Mesothelial cell of epicardium (in vitro differentiated cells): ENCODE results near the gene BTBD16. TPM values are rescaled to one million over a fixed set of nuclear protein-coding genes. Genes with fewer than 3 reads are reported as not detected.

ENCODE experiments used
- DNase-seq, 2 experiments: peaks; one replicate each; pipeline ENCODE4 v3.0.0; 2021; ENCODE audit warnings: low spot score in 2 of 2; ENCODE audit not compliant: unreplicated experiment in 2 of 2
- H3K27ac Mint-ChIP-seq: 2 replicates; pipeline ENCODE4 v1.8.0; 2021; ENCODE audit warnings: mixed read lengths
- H3K27me3 Mint-ChIP-seq: 2 replicates; pipeline ENCODE4 v1.8.0; 2021; ENCODE audit warnings: low read depth, mixed read lengths
- H3K36me3 Mint-ChIP-seq: 2 replicates; pipeline ENCODE4 v1.8.0; 2021; ENCODE audit warnings: mixed read lengths
- H3K4me1 Mint-ChIP-seq: 2 replicates; pipeline ENCODE4 v1.8.0; 2021; ENCODE audit warnings: mixed read lengths
- H3K4me3 Mint-ChIP-seq: 2 replicates; pipeline ENCODE4 v1.8.0; 2021; ENCODE audit warnings: mild to moderate bottlenecking, moderate library complexity, mixed read lengths
- H3K9me3 Mint-ChIP-seq: 2 replicates; pipeline ENCODE4 v1.8.0; 2021; ENCODE audit warnings: mixed read lengths
- CTCF ChIP-seq: fragments of 200-600 bp; sonication (generic); IDR thresholded peaks from one replicate; pipeline ENCODE4 v1.5.0; 2021; ENCODE audit warnings: antibody characterized with exemption; ENCODE audit not compliant: unreplicated experiment
- total RNA-seq: library from RNA; stranded (reverse); gene quantifications from 3 replicates; pipeline ENCODE4 v1.2.1, GENCODE V29; 2021

Gene BTBD16
- total RNA-seq, 1 donor from 2014 or later = not detected

GRCh38 chr10:122379537-122379936 is 108.4 kb downstream of the BTBD16 start:
- TF ChIP-seq CTCF = no peak
- H3K27me3 Mint-ChIP-seq = no peaks in the 10 kb centered on the region
- peaks cover 17% of the 10 kb centered on the region for H3K36me3 Mint-ChIP-seq
- no peak overlapping the region for H3K27ac Mint-ChIP-seq
- peaks cover 4% of the 10 kb centered on the region for H3K9me3 Mint-ChIP-seq
- H3K4me3 Mint-ChIP-seq = no peak overlapping the region
- no peak for DNase-seq
- peaks cover 14% of the 10 kb centered on the region for H3K4me1 Mint-ChIP-seq

- no peak overlapping the region for H3K4me3 Mint-ChIP-seq
- H3K9me3 Mint-ChIP-seq = peaks cover 4% of the 10 kb centered on the region
- no peak for DNase-seq
- no peak for TF ChIP-seq CTCF
- peaks cover 17% of the 10 kb centered on the region for H3K36me3 Mint-ChIP-seq
- H3K27ac Mint-ChIP-seq = no peak overlapping the region
- H3K4me1 Mint-ChIP-seq = peaks cover 11% of the 10 kb centered on the region
- no peaks in the 10 kb centered on the region for H3K27me3 Mint-ChIP-seq
Observed at GRCh38 chr10:122380703-122381102, 109.6 kb downstream of the BTBD16 start.

GRCh38 chr10:122381680-122382079 is 110.6 kb downstream of the BTBD16 start:
- no peak for TF ChIP-seq CTCF
- peaks cover 17% of the 10 kb centered on the region for H3K36me3 Mint-ChIP-seq
- peaks cover 6% of the 10 kb centered on the region for H3K4me1 Mint-ChIP-seq
- no peak overlapping the region for H3K27ac Mint-ChIP-seq
- no peak overlapping the region for H3K4me3 Mint-ChIP-seq
- H3K27me3 Mint-ChIP-seq = no peaks in the 10 kb centered on the region
- H3K9me3 Mint-ChIP-seq = peaks cover 9% of the 10 kb centered on the region
- DNase-seq = no peak

GRCh38 chr10:122386514-122386913 is 115.4 kb downstream of the BTBD16 start:
- Mint-ChIP-seq H3K4me3 (no peak overlapping the region), H3K36me3 (peaks cover 32% of the 10 kb centered on the region), H3K27me3 (no peaks in the 10 kb centered on the region), H3K4me1 (no peaks in the 10 kb centered on the region), H3K9me3 (peaks cover 26% of the 10 kb centered on the region), H3K27ac (no peak overlapping the region)
- DNase-seq = no peak
- TF ChIP-seq CTCF = no peak

GRCh38 chr10:122387572-122387971 is 116.5 kb downstream of the BTBD16 start:
- Mint-ChIP-seq H3K27ac (no peak overlapping the region), H3K4me3 (no peak overlapping the region), H3K27me3 (no peaks in the 10 kb centered on the region), H3K4me1 (no peaks in the 10 kb centered on the region), H3K36me3 (peaks cover 32% of the 10 kb centered on the region), H3K9me3 (peaks cover 26% of the 10 kb centered on the region)
- no peak for DNase-seq
- TF ChIP-seq CTCF = no peak

Other genes starting within 250 kb of the BTBD16 start
- 33.1 to 35.6 TPM (median 35.3 TPM) in 3 replicates for gene PLEKHA1, start 103.4 kb downstream of the BTBD16 start, total RNA-seq
- gene ARMS2, start 183.4 kb downstream of the BTBD16 start, total RNA-seq = not detected in 3 replicates
- gene HTRA1, start 190.3 kb downstream of the BTBD16 start, total RNA-seq = 12.2 to 13.1 TPM (median 12.5 TPM) in 3 replicates